A172 (cell line): ENCODE data around the gene ATP9A. TPM values are rescaled to one million over a fixed set of nuclear protein-coding genes. Genes with fewer than 3 reads are reported as not detected.
"Not testable (repeated sequence)": the region's sequence is repeated elsewhere in the genome, so short reads cannot be mapped to it uniquely, and the experiment has no call there.

Experiments used
- DNase-seq: peaks from one replicate; pipeline ENCODE4 v3.0.0-alpha.2; 2015; ENCODE audit warnings: low spot score
- total RNA-seq: library from RNA; depleted of rRNA; stranded (reverse); fragments of >200 nt; shearing (Covaris generic); gene quantifications from 2 replicates; pipeline ENCODE4 v1.2.3, GENCODE V29; 2014; rRNA removed

Gene ATP9A, protein sequence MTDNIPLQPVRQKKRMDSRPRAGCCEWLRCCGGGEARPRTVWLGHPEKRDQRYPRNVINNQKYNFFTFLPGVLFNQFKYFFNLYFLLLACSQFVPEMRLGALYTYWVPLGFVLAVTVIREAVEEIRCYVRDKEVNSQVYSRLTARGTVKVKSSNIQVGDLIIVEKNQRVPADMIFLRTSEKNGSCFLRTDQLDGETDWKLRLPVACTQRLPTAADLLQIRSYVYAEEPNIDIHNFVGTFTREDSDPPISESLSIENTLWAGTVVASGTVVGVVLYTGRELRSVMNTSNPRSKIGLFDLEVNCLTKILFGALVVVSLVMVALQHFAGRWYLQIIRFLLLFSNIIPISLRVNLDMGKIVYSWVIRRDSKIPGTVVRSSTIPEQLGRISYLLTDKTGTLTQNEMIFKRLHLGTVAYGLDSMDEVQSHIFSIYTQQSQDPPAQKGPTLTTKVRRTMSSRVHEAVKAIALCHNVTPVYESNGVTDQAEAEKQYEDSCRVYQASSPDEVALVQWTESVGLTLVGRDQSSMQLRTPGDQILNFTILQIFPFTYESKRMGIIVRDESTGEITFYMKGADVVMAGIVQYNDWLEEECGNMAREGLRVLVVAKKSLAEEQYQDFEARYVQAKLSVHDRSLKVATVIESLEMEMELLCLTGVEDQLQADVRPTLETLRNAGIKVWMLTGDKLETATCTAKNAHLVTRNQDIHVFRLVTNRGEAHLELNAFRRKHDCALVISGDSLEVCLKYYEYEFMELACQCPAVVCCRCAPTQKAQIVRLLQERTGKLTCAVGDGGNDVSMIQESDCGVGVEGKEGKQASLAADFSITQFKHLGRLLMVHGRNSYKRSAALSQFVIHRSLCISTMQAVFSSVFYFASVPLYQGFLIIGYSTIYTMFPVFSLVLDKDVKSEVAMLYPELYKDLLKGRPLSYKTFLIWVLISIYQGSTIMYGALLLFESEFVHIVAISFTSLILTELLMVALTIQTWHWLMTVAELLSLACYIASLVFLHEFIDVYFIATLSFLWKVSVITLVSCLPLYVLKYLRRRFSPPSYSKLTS
- total RNA-seq = 16.3 and 19.5 TPM in 2 replicates

DNA sequence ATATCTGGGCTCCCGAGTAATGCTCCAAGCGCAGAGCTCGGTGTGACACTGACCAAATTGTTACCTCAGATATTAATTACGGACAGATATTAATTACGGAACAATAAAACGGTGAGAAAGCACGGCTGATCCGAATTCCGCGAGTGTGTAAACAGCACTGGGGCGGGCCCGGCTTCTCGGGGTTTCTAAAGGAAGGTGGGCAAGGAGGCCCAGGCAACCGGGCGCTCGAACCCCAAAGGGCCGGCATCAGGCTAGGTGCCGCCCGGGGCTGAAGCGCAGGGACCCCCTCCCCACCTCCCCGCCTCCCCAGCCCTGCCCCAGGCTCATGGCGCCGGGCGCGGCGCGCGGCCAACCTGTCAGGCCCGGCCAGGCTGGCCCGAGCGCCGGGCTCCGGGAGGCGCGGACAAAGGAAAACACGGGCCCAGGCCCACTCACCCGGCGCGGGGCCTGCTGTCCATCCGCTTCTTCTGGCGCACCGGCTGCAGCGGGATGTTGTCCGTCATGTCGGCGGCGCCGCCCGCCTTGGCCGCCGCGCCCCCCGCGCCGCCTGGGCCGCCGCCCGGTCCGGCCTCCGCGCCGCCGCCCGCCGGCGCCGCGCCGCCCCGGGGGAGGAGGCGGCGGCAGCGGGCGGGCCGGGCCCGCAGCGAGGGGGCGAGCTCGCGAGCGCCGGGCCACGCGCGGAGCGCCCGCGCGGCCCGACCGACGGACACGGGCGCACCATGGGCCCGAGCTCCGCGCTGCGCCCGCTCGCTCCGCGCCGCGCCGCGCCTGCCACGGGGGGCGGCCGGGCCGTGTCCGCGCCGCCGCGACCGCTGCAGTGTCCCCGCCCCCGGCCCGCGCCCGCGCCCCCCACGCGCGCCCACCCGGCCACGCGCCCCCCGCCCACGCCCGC lies at the start of gene ATP9A:
Gene ATP9A, minus strand, starts transcription at position 524 of the 892 bp plus-strand sequence. Its CDS starts 21 bp downstream, at position 503.
- no peak for DNase-seq

DNA sequence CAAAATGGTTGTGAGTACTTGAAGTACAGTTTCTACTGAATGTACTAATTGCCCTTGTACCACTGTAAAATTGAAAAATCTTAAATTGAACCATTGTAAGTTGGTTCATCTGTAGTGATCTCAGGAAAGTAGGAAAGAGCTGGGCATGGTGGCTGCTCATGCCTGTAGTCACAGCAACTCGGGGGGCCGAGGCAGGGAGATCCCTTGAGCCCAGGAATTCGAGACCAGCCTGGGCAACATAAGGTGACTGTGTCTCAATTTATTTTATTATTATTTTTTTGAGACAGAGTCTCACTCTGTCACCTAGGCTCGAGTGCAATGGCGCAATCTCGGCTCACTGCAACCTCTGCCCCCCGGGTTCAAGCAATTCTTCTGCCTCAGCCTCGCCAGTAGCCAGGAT lies 48.7 kb upstream of the ATP9A start:
- not testable (repeated sequence) for DNase-seq

DNA sequence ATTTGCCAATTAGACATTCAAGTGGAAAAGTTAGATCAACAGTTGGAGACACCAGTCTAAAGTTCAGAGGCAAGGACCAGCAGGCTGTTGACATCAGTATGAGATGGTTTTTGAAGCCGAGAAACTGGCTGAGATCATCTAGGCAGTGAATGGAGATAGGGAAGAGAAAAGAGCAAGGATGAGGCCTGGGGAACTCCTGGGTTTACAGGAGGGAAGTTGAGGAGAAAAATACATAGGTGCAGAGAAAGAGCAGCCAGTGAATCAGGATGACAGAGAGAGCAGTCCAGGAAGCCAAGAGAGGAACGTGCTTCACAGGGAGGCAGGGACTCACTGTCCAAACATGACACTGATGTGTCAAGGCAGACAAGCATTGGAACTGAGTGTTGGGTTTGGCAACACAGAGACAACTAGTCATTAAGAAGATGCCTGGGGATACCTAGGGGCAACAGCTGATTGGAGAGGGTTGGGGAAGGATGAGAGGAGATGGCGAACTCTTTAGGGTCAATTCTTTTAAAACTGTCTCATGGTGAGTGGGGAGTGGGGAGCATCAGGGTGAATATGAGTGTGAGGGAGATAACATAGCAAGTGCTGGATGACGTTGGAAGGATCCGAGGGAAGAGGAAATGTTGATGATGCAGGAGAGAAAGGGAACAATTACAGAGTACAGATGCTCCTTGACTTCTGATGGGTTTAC lies 47.3 kb upstream of the ATP9A start:
- no peak for DNase-seq

DNA sequence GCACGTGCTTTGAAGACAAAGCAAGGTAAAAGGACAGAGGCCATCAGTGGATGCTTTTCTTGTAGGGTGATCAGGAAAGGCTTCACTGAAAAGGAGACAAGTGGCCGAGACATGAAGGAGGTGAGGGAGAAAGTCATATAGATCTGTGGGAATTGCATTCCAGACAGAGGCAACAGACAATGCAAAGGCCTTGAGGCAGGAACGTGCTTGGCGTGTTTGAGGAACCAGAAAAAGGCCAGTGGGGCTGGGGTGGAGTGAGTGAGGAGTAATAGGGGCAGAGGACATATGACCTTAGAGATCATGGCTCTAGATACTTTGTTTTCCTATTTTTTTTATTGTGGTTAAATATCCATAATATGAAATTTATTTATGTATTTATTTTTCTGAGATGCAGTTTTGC lies 44.7 kb upstream of the ATP9A start:
- DNase-seq = no peak

DNA sequence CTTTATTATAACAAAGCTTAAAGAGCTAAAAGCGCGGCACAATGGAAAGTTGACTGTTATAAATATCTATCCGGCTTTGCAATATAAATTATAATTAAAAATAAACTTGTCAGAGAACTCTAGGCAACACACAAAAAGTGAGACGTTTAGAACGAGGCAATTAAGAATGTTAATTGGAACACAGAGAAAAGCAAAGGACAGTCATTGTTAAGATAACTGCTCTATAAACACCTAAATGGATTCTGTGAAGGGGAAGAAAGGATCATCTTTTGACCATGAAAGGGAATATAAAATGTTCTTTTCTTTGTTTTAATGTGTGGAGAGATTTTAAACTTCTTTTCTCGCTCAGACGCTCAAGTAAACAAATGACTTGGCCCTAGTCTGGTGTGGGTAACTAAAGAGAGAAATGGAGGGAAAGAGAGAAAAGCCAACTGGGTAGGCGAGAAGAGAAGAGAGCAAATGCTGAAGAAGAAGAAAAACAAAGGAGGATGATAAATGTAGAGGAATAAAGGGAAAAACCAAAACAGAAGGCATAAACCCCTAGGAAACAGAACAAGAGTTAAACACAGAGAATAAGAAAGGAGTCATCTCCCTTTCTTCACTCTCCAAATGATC lies 43.4 kb upstream of the ATP9A start:
- no peak for DNase-seq

DNA sequence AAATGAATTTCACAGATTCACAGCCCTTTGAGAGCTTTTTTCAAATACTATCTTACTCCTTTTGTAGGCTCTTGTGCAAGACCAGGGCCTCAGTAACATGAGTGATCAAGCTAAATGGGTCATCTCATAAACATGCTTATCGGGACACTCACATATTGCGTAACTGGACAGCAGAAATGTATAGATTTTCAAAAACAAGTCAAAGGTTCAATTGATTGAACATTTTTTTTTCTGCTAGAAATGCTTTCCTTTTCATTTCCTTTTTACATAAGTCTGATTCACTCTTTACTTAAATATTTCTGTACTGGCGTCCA lies 42.8 kb upstream of the ATP9A start:
- DNase-seq = no peak

DNA sequence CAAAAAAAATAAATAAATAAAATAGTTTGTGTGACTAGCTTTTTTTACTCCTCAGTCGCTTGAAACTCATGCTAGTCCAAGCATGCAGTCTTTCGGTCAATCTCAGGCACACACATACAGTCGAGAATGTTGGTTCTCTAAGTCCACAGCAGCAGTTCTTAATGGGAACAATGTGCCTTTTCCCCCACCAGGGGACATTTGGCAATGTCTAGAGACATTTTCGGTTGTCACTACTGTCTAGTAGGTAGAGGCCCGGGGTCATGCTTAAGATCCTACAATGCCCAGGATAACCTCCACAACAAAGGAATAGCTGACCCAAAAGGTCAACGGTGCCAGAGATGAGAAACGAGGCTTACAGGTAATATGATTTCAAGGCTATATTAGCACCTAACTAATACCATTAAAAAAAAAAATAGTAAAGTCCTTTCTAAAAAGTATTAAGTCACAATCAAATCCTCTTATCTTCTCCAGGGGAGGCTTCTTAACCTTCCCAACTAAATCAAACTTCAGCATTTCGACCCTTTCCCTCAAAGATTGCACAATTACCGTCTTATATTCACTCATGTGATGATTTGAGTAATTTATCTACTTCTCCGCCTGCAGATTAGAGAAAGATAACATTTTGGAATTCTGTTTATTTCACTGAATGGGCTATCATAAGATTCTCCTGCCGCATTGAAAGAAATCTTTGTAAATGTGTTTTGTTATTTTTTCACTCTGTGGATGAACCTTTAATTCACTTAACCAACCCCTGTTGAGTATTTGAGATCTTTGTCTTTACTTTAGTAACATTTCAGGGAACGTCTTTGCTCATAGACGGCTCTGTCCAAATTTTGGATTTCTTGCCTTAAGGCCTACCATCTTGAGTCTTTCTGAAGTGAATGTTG lies 42.2 kb upstream of the ATP9A start:
- DNase-seq = no peak

DNA sequence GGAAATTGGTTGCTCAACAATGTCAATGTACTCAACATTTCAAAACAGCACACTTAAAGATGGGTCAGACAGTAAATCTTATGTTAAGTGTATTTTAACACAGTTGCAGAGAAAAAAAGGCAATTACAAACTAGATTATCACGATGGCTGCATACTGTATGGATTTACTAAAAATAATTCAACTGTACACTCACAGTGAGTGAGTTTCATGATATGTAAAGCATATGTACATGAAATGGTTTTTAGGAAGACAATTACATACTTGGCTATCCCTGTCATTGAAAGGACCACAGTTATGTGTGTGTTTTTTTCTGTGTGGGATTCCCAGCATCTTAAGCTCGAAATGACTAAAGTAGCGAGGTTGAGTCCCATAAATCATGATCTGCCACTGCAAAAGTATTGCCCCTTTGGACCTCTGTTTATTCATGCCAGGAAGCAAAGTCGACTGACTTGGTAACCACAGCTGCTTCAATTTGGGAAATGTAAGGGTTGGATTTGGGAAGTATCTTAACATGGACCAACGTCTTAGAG lies 39.6 kb upstream of the ATP9A start:
- DNase-seq = peak; percentile 15

DNA sequence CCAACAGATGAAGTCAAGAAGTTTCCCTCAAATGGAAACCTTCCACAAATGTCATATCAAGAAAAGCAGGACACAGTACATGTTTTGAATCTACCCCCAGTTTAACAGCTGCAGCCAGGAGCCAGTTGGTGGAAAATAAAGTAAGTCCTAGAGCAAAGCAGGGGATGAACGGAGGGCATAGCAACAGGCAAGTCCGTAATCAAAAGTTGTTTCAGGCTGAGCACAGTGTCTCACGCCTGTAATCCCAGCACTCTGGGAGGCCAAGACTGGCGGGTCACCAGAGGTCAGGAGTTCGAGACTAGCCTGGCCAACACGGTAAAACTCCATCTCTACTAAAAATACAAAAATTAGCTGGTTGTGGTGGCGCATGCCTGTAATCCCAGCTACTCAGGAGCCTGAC lies 36.6 kb upstream of the ATP9A start:
- no peak for DNase-seq

DNA sequence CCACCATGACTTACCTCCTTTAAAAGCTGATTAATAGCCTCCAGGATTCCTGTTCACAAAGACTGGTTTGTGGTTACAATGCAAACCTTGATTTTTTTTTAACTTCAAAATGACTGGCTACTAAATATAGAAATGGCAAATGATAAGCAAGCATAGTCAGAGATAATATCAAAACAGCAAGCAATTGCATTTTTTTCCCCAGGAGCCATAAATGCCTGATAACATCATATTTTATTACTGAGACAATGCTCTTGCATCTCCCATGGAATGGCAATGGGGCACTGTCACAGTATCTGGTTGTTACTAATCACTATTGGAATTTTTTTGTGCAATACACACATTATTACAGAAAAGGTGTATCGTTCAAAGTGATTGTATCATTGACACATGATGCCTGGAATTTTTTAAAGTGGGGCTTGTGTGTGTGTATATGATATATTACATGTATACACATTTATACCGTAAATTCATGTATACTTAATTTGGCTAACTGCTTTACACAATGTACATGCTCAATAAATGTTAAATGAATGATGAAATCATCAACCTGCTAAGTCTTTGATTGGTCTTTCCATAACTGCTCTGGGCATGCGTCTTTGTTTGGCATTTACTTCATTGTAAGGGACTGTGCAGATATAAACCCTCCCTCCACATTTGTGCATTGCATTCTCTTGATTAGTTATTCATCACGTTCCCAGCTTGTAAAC lies 35.1 kb upstream of the ATP9A start:
- peak; percentile 32 for DNase-seq

DNA sequence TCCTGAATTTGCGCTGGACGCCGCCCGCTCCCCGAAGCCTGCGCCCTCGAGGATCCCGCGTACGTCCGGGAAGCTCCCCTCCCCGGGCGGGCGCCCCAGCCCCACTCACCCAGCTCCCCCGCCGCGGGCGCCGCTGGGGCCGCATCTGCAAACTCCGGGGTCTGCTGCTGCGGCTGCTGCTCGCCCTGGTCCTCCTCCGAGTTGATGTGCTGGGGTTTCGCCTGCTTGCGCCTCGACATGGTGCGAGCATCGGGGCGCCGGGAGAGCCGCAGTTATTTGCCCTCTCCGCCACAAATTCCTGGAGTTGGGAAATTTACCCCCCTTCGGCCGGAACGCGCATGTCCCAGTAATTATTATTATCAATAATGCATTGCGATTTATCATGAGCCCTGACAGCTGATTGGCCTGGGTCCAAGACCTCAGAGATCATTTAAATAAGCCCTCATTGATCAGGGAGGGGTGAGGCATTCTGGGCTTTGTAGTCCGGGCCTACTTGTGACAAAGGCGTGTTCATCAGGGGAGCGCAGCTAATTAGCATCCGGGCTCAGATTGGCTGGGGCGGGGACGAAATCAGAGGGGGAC lies 34.1 kb upstream of the ATP9A start, which contains the start of gene SALL4:
Gene SALL4, minus strand, starts transcription at position 352 of the 582 bp plus-strand sequence. Its CDS starts 113 bp downstream, at position 239.
- no peak for DNase-seq

DNA sequence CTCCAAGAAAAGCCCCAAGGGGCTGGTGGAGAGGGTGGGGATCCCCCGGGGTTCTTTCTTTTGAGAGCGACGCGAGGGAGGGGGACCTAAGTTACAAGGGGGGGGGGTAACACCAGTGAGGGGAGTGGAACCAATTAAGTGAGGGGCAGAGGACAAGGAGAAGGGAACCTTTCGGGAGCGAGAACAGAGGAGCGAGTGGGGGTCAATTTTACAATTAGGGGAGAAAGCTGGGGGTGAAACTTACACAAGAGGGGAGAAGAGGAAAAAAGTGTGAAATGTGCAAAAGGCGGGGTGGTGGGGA lies 33.6 kb upstream of the ATP9A start:
- DNase-seq = no peak

DNA sequence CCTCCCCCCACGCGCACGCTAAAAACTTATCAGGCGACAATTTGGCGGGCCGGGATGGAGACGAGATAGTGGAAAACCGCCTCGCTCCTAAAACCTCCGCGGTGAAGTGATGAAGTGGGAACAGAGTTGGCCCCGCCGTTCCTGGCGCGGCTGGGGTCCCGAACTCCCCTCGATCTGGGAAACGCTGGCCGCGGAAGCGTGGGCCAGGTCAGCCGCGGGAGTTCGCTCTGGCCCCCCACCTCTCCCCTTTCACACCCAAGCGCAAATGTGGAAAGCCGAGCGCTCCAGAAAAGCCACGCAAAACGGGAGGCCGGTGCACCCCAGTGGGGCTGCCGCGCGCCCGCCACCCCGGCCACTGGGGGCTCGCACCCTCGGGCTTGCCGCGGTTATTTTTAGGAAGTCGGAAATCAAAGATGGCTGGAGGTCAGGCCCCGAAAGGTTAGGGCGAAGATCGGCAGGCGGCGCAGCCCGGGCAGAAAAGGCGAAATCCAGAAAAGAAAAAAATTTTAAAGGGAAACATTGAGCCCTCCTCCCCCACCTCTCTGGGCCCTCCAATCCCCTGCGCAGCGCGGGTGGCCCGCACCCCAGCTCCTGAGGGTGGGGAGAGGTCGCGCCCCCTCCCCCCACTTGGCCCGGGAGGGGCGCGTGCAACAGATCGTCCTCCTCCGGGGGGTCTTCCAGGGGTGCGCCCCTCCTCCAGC lies 33.1 kb upstream of the ATP9A start:
- no peak for DNase-seq

DNA sequence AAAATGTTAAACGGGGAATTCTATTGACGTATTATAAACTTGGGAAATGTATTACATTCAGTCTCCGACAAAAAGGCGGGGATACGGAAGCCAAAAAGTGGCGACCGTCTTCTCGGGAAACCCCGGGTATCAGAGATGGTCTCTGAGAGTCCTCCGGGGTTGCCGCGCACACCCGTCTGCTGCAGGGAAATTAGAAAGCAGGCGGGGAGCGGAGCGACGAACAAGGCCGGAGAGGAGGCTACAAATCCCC lies 32.6 kb upstream of the ATP9A start:
- DNase-seq = no peak

DNA sequence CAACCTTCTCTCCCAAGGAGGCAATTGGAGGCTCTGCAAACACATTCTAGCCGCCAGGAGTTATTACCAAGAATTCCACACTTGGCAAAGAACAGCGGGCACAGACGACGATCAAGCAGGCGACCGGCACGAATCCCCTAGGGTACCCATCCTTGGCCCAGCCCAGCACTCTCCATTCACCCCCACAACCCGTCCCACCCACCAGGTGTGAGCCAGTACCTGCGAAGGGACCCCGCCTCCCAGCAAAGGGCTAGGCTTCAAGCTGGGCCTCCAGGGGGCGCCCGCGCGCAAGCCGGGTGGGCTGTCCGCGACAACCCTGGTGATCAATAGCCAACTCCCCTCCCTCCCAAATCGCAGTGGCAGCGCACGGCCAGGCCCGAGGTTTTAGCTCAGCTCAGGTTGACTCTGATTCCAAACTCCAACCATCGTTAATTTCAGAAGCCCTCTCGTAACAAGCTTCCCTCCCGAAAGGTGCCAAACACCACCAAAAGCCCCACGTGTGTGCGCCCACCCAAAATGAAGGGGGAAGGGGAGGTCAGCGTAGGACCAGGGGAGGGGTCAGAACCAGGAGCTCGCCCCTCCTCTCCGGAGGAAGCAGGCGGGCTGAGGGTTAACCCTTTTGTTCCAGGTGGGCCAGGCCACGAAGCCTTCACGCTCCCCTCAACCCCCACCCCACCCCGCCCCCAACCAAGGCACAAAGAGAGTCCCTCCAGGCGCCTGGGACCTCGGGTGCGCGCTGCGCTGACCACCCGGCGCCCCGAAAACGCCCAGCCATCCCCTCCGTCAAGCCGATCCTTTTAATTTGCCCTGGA lies 32.1 kb upstream of the ATP9A start:
- DNase-seq = no peak

DNA sequence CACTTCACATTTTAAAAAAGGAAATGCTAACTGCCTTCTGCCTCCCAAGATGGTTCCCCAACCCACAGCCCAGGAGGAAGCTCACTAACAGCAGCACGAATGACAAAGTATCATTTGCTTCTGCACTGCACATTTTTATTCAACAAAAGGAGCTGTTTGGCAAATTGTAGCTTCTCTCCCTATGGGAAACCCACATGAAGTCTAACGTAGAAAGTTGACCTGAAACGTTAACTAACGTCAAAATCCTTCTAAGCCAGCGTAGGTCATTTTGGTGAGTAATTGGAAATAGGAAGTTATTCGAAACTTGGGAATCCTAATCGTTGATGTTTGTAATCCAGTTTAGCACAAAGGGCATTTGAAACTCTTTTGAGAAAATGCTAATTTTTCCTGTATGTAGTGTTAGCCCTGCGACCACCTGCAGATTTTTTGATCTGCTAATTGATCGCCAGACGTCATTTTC lies 31.2 kb upstream of the ATP9A start:
- DNase-seq = no peak
